Measurements from ENCODE around the gene PEX10. TPM values are rescaled to one million over a fixed set of nuclear protein-coding genes. Genes with fewer than 3 reads are reported as not detected.

Gene PEX10
- total RNA-seq, 1 experiment from 2014 or later = 27.6 TPM

- peaks cover 21% of the 10 kb centered on the region for H3K27me3 ChIP-seq (replicated peaks; ENCODE audit: insufficient read depth, low read depth, low read length, poor library complexity)
- DNase-seq (ENCODE audit: low spot score) = no peak
- BruUV-seq (replicated peaks) = no TSS peak
Measured at GRCh38 chr1:2425892-2426291, 13.5 kb upstream of the PEX10 start.

GRCh38 chr1:2422523-2422922 lies 10.2 kb upstream of the PEX10 start:
- H3K36me3 ChIP-seq (ENCODE audit: insufficient read depth, low read length, poor library complexity, severe bottlenecking) = no peaks in the 10 kb centered on the region
- intact Hi-C loops (cut with micrococcal nuclease; ENCODE audit: unreplicated experiment) = no loop called here
- H3K4me3 ChIP-seq (ENCODE audit: low read depth, low read length, poor library complexity, severe bottlenecking) = no peak overlapping the region
- H3K27ac ChIP-seq (ENCODE audit: low read depth, low read length, poor library complexity, severe bottlenecking) = no peak overlapping the region
- H3K27me3 ChIP-seq (replicated peaks; ENCODE audit: insufficient read depth, low read depth, low read length, poor library complexity) = peaks cover 55% of the 10 kb centered on the region
- H3K4me1 ChIP-seq (ENCODE audit: insufficient read depth, low read length, poor library complexity, severe bottlenecking) = no peaks in the 10 kb centered on the region
- no TSS peak for BruUV-seq (replicated peaks)
- CTCF ChIA-PET = no interaction called here
- no peak for TF ChIP-seq EZH2 (IDR thresholded peaks at IDR 0.05; ENCODE audit: borderline replicate concordance, low read depth, low read length, poor library complexity, severe bottlenecking)
- TF ChIP-seq CTCF (conservative IDR thresholded peaks at IDR 0.05; ENCODE audit: low read depth, low read length) = no peak
- POLR2A ChIA-PET (ENCODE audit: low non-redundant PET) = no interaction called here
- H3K9me3 ChIP-seq (ENCODE audit: low read depth, low read length, poor library complexity, severe bottlenecking) = no peaks in the 10 kb centered on the region
- no peak for DNase-seq (ENCODE audit: low spot score)

More at GRCh38 chr1:2425892-2426291, 13.5 kb upstream of the PEX10 start:
- intact Hi-C loops (cut with micrococcal nuclease; ENCODE audit: unreplicated experiment) = no loop called here
- ChIA-PET CTCF (no interaction called here), POLR2A (ENCODE audit: low non-redundant PET) (no interaction called here)
- H3K4me1 ChIP-seq (ENCODE audit: insufficient read depth, low read length, poor library complexity, severe bottlenecking) = no peaks in the 10 kb centered on the region
- H3K36me3 ChIP-seq (ENCODE audit: insufficient read depth, low read length, poor library complexity, severe bottlenecking) = no peaks in the 10 kb centered on the region
- H3K4me3 ChIP-seq (ENCODE audit: low read depth, low read length, poor library complexity, severe bottlenecking) = no peak overlapping the region
- TF ChIP-seq EZH2 (IDR thresholded peaks at IDR 0.05; ENCODE audit: borderline replicate concordance, low read depth, low read length, poor library complexity, severe bottlenecking) (no peak), CTCF (conservative IDR thresholded peaks at IDR 0.05; ENCODE audit: low read depth, low read length) (no peak)
- H3K9me3 ChIP-seq (ENCODE audit: low read depth, low read length, poor library complexity, severe bottlenecking) = no peaks in the 10 kb centered on the region
- H3K27ac ChIP-seq (ENCODE audit: low read depth, low read length, poor library complexity, severe bottlenecking) = no peak overlapping the region

- CTCF ChIA-PET = interaction anchor here (0.6 kb wide), 1 partner anchor 127 kb away, joined by 3 read pairs; no protein-coding TSS in a partner anchor
- POLR2A ChIA-PET (ENCODE audit: low non-redundant PET) = no interaction called here
- intact Hi-C loops (cut with micrococcal nuclease; ENCODE audit: unreplicated experiment) = no loop called here
Measured at GRCh38 chr1:2419416-2419815, 7.1 kb upstream of the PEX10 start.

More at GRCh38 chr1:2419416-2419815, 7.1 kb upstream of the PEX10 start:
- H3K27ac ChIP-seq (ENCODE audit: low read depth, low read length, poor library complexity, severe bottlenecking) = no peak overlapping the region
- BruUV-seq (replicated peaks) = no TSS peak
- no peak for DNase-seq (ENCODE audit: low spot score)
- H3K4me1 ChIP-seq (ENCODE audit: insufficient read depth, low read length, poor library complexity, severe bottlenecking) = no peaks in the 10 kb centered on the region
- H3K4me3 ChIP-seq (ENCODE audit: low read depth, low read length, poor library complexity, severe bottlenecking) = no peak overlapping the region
- H3K9me3 ChIP-seq (ENCODE audit: low read depth, low read length, poor library complexity, severe bottlenecking) = no peaks in the 10 kb centered on the region
- no peaks in the 10 kb centered on the region for H3K36me3 ChIP-seq (ENCODE audit: insufficient read depth, low read length, poor library complexity, severe bottlenecking)
- TF ChIP-seq CTCF (conservative IDR thresholded peaks at IDR 0.05; ENCODE audit: low read depth, low read length) = no peak
- TF ChIP-seq EZH2 (IDR thresholded peaks at IDR 0.05; ENCODE audit: borderline replicate concordance, low read depth, low read length, poor library complexity, severe bottlenecking) = no peak
- H3K27me3 ChIP-seq (replicated peaks; ENCODE audit: insufficient read depth, low read depth, low read length, poor library complexity) = peaks cover 79% of the 10 kb centered on the region

Measured in A673 (cell line).